ENCODE measurements around the gene KCNK1.

DNA sequence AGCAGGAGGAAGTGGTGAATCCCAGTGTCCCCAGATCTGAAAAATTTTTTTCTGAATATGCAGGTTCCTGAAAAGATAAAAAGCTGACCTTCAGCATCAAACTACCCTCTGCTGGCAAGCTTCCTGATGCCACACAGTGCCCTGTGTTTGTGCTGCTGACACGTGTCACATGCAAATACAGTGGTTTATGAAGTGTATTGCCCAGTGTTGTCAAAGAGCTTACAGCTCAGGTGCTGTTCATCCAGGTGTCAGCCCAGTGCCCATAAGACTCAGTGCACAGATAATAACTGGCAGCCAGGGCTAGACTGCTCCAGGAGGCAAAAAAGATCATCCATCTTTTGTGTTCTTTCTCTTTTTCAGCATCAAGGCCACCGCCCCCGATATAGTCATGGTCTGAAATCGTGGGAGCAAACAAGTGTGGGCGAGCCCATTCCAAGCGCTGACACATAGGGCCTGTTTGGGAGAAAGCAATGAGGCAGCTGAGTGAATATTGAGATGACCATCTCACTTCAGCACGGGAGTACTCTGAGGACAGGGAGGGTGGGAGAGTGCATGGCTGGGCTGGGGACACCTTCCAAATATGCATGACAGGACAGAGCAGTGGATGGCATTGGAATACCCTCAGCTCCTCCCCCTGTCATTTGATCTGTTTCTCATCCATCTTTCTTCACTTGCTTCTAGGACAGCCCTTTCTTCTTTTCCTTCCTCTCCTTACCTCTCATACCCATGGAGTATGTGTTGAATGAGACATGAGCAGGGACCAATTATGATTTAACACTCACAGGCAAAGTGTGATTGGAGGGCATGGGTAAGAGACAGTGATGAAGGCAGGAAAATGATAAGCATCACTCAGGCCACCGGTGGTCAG lies 6.4 kb upstream of the KCNK1 start:
- TF ChIP-seq, protein P1, sequence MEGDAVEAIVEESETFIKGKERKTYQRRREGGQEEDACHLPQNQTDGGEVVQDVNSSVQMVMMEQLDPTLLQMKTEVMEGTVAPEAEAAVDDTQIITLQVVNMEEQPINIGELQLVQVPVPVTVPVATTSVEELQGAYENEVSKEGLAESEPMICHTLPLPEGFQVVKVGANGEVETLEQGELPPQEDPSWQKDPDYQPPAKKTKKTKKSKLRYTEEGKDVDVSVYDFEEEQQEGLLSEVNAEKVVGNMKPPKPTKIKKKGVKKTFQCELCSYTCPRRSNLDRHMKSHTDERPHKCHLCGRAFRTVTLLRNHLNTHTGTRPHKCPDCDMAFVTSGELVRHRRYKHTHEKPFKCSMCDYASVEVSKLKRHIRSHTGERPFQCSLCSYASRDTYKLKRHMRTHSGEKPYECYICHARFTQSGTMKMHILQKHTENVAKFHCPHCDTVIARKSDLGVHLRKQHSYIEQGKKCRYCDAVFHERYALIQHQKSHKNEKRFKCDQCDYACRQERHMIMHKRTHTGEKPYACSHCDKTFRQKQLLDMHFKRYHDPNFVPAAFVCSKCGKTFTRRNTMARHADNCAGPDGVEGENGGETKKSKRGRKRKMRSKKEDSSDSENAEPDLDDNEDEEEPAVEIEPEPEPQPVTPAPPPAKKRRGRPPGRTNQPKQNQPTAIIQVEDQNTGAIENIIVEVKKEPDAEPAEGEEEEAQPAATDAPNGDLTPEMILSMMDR (conservative IDR thresholded peaks at IDR 0.05; ENCODE audit: low read depth, low read length) = no peak
- no peak for TF ChIP-seq EZH2phosphoT487 (IDR thresholded peaks at IDR 0.05; ENCODE audit: borderline replicate concordance, low read length)

Measured in PC-3 (cell line).